Hepatocyte (in vitro differentiated cells): Measurements from ENCODE around the gene PIK3AP1.

Source experiments
- EZH2 ChIP-seq: fragments of 200-600 bp; sonication (generic); IDR thresholded peaks from 2 replicates; pipeline ENCODE4 v1.6.1; 2016; ENCODE audit warnings: antibody characterized with exemption, mild to moderate bottlenecking, borderline replicate concordance
- EZH2phosphoT487 ChIP-seq: fragments of 200-600 bp; sonication (generic); IDR thresholded peaks from one replicate; pipeline ENCODE4 v1.6.1; 2018; ENCODE audit warnings: antibody characterized with exemption, mild to moderate bottlenecking, low read depth, moderate library complexity; ENCODE audit not compliant: unreplicated experiment, severe bottlenecking
- TF ChIP-seq, protein P1 (sequence below): fragments of 200-600 bp; sonication (generic); IDR thresholded peaks from 2 replicates; pipeline ENCODE4 v1.5.1; 2016; ENCODE audit warnings: antibody characterized with exemption, mild to moderate bottlenecking; ENCODE audit not compliant: poor library complexity

DNA sequence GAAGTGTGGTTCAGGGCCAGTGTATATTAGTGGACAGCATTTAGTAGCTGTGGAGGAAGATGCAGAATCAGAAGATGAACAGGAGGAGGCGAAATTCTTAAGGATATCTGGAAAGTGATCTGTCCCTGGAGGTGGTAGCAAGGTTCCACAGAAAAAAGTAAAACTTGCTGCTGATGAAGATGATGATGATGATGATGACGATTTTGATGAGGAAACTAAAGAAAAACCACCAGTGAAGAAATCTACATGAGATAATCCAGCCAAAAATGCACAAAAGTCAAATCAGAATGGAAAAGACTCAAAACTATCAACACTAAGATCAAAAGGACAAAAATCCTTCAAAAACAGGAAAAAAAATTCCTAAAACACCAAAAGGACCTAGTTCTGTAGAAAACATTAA, 159.8 kb downstream of the PIK3AP1 start:
- no peak for TF ChIP-seq EZH2phosphoT487
- TF ChIP-seq, protein P1, sequence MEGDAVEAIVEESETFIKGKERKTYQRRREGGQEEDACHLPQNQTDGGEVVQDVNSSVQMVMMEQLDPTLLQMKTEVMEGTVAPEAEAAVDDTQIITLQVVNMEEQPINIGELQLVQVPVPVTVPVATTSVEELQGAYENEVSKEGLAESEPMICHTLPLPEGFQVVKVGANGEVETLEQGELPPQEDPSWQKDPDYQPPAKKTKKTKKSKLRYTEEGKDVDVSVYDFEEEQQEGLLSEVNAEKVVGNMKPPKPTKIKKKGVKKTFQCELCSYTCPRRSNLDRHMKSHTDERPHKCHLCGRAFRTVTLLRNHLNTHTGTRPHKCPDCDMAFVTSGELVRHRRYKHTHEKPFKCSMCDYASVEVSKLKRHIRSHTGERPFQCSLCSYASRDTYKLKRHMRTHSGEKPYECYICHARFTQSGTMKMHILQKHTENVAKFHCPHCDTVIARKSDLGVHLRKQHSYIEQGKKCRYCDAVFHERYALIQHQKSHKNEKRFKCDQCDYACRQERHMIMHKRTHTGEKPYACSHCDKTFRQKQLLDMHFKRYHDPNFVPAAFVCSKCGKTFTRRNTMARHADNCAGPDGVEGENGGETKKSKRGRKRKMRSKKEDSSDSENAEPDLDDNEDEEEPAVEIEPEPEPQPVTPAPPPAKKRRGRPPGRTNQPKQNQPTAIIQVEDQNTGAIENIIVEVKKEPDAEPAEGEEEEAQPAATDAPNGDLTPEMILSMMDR: no peak
- TF ChIP-seq EZH2: no peak
